GM12873 (cell line): ENCODE data around the gene FAM240A.

Experiments used
- CTCF ChIP-seq: IDR thresholded peaks from 2 replicates; pipeline ENCODE4 v1.5.1; 2012; ENCODE audit warnings: low read depth, mild to moderate bottlenecking, moderate library complexity, low read length, control low read depth; ENCODE audit not compliant: insufficient read depth; ENCODE audit errors: missing control alignments

Gene FAM240A

GRCh38 chr3:46619845-46620778 lies 7.8 kb downstream of the FAM240A start:
- TF ChIP-seq CTCF = no peak

GRCh38 chr3:46624533-46624932 lies 12.2 kb downstream of the FAM240A start:
- no peak for TF ChIP-seq CTCF

GRCh38 chr3:46624975-46625490 lies 12.7 kb downstream of the FAM240A start:
- TF ChIP-seq CTCF = no peak

- no peak for TF ChIP-seq CTCF
These were observed 13.7 kb downstream of the FAM240A start for GRCh38 chr3:46626039-46626438.

- TF ChIP-seq CTCF = no peak
These were observed 14.8 kb downstream of the FAM240A start for GRCh38 chr3:46627078-46627477.

- no peak for TF ChIP-seq CTCF
These were observed 16.6 kb downstream of the FAM240A start for GRCh38 chr3:46628901-46629369.
